Osteocyte (in vitro differentiated cells): Measurements from ENCODE around the gene OR5M10. TPM values are rescaled to one million over a fixed set of nuclear protein-coding genes. Genes with fewer than 3 reads are reported as not detected.

Experiments used
- DNase-seq: peaks from one replicate; pipeline ENCODE4 v3.0.0; 2021; ENCODE audit warnings: mixed read lengths; ENCODE audit not compliant: unreplicated experiment; ENCODE audit errors: extremely low spot score
- H3K27ac Mint-ChIP-seq: one replicate; pipeline ENCODE4 v1.8.0; 2021; ENCODE audit warnings: mild to moderate bottlenecking, mixed read lengths; ENCODE audit not compliant: unreplicated experiment
- H3K27me3 Mint-ChIP-seq: one replicate; pipeline ENCODE4 v1.8.0; 2021; ENCODE audit warnings: mixed read lengths; ENCODE audit not compliant: unreplicated experiment
- H3K36me3 Mint-ChIP-seq: one replicate; pipeline ENCODE4 v1.8.0; 2021; ENCODE audit warnings: mixed read lengths; ENCODE audit not compliant: unreplicated experiment
- H3K4me1 Mint-ChIP-seq: one replicate; pipeline ENCODE4 v1.8.0; 2021; ENCODE audit warnings: mixed read lengths; ENCODE audit not compliant: unreplicated experiment
- H3K4me3 Mint-ChIP-seq: one replicate; pipeline ENCODE4 v1.8.0; 2021; ENCODE audit warnings: mild to moderate bottlenecking, moderate library complexity, mixed read lengths; ENCODE audit not compliant: unreplicated experiment
- H3K9me3 Mint-ChIP-seq: one replicate; pipeline ENCODE4 v1.8.0; 2021; ENCODE audit warnings: mixed read lengths; ENCODE audit not compliant: unreplicated experiment
- CTCF ChIP-seq: fragments of 200-600 bp; sonication (generic); IDR thresholded peaks from 2 replicates; pipeline ENCODE4 v1.5.0; 2021; ENCODE audit warnings: antibody characterized with exemption, mild to moderate bottlenecking, moderate library complexity
- total RNA-seq: library from RNA; stranded (reverse); gene quantifications from 2 replicates; pipeline ENCODE4 v1.2.1, GENCODE V29; 2021

The OR5M10 gene
- total RNA-seq, 1 donor from 2014 or later = not detected

- H3K4me1 Mint-ChIP-seq = no peaks in the 10 kb centered on the region
- TF ChIP-seq CTCF = no peak
- no peaks in the 10 kb centered on the region for H3K9me3 Mint-ChIP-seq
- no peak overlapping the region for H3K4me3 Mint-ChIP-seq
- no peaks in the 10 kb centered on the region for H3K27me3 Mint-ChIP-seq
- no peak overlapping the region for H3K27ac Mint-ChIP-seq
- no peaks in the 10 kb centered on the region for H3K36me3 Mint-ChIP-seq
- no peak for DNase-seq
Measured at GRCh38 chr11:56533054-56533740, 44.3 kb downstream of the OR5M10 start.

- H3K4me3 Mint-ChIP-seq = no peak overlapping the region
- no peaks in the 10 kb centered on the region for H3K4me1 Mint-ChIP-seq
- H3K36me3 Mint-ChIP-seq = no peaks in the 10 kb centered on the region
- no peak overlapping the region for H3K27ac Mint-ChIP-seq
- H3K9me3 Mint-ChIP-seq = no peaks in the 10 kb centered on the region
- no peak for DNase-seq
- H3K27me3 Mint-ChIP-seq = no peaks in the 10 kb centered on the region
- TF ChIP-seq CTCF = no peak
Measured at GRCh38 chr11:56531856-56532255, 45.7 kb downstream of the OR5M10 start.

Other genes with a start within 250 kb of the OR5M10 start
- not detected in 2 replicates for gene OR8K1, start 231.7 kb downstream of the OR5M10 start, total RNA-seq
- gene OR8J1, start 223.4 kb downstream of the OR5M10 start, total RNA-seq = not detected in 2 replicates
- not detected in 2 replicates for gene OR8U1, start 202.1 kb downstream of the OR5M10 start, total RNA-seq
- not detected in 2 replicates for gene OR5AL1, start 165.0 kb downstream of the OR5M10 start, total RNA-seq
- gene OR5M3, start 104.4 kb downstream of the OR5M10 start, total RNA-seq = not detected in 2 replicates
- not detected in 2 replicates for gene OR5M8, start 86.4 kb downstream of the OR5M10 start, total RNA-seq
- gene OR5M11, start 34.5 kb downstream of the OR5M10 start, total RNA-seq = not detected in 2 replicates
- gene OR5M1, start 37.2 kb upstream of the OR5M10 start, total RNA-seq = not detected in 2 replicates
- not detected in 2 replicates for gene OR5AP2, start 64.7 kb upstream of the OR5M10 start, total RNA-seq
- not detected in 2 replicates for gene OR5AR1, start 86.0 kb upstream of the OR5M10 start, total RNA-seq
- not detected in 2 replicates for gene OR9G1, start 121.4 kb upstream of the OR5M10 start, total RNA-seq
- not detected in 2 replicates for gene OR9G4, start 171.0 kb upstream of the OR5M10 start, total RNA-seq